K562 (cell line): ENCODE data around the gene HCRTR1. TPM values are rescaled to one million over a fixed set of nuclear protein-coding genes. Genes with fewer than 3 reads are reported as not detected.

Source experiments
- ATAC-seq: fragments of 200-7000 bp; cut with Tn5 transposase; 3 replicates; pipeline ENCODE4 v1.9.1; 2020; ENCODE audit warnings: moderate library complexity
- BruUV-seq: library from RNA; stranded (reverse); fragments of 400-500 nt; replicated peaks from 2 replicates; lab custom pipeline; 2021; lab: Mats Ljungman, UMichigan
- CTCF ChIA-PET: fragments of 300-600 bp; formaldehyde crosslinking; extraction: SDS; loops from one replicate; lab custom pipeline; 2021; ENCODE audit warnings: low intra/inter-chr PET ratio; lab: Yijun Ruan, JAX
- POLR2A ChIA-PET: fragments of 300-600, 350-650 bp; sonication (Branson Sonifier 250); formaldehyde crosslinking; extraction: SDS; loops from one replicate; lab custom pipeline; 2021; ENCODE audit warnings: antibody characterized with exemption, inconsistent platforms; lab: Yijun Ruan, JAX
- DNase-seq, 4 experiments: peaks; one replicate each; pipeline versions ENCODE4 v3.0.0 to v3.0.0-alpha.2; 2011 to 2018; ENCODE audit warnings: low spot score in 3 of 4, mixed read lengths in 3 of 4; ENCODE audit errors: extremely low read depth in 1 of 4
- FAIRE-seq: peaks from 2 replicates; lab custom pipeline; 2011; peaks lifted over from hg19 to GRCh38; lab: Jason Lieb, UNC
- H2AFZ ChIP-seq: 2 replicates; pipeline ENCODE4 v1.6.0; 2011; ENCODE audit warnings: low read depth, low read length, control low read depth, inconsistent platforms
- H3K27ac ChIP-seq: fragments of 200-600 bp; 3 replicates; pipeline ENCODE4 v1.8.0; 2011; ENCODE audit warnings: low read depth, mild to moderate bottlenecking, control low read depth, inconsistent platforms, low read length, moderate library complexity, mixed read lengths; ENCODE audit errors: extremely low read depth
- H3K27me3 ChIP-seq, 2 experiments: fragments of 300-600 bp in 1 of 2; 2 replicates in 1 of 2; 3 replicates in 1 of 2; pipeline versions ENCODE4 v1.6.0 to v1.8.0; 2011; ENCODE audit warnings: inconsistent platforms in 2 of 2, low read length in 2 of 2, mild to moderate bottlenecking in 1 of 2, mixed read lengths in 1 of 2, moderate library complexity in 1 of 2; ENCODE audit not compliant: control insufficient read depth in 2 of 2, insufficient read depth in 2 of 2
- H3K36me3 ChIP-seq: fragments of 300-600 bp; 3 replicates; pipeline ENCODE4 v1.8.0; 2011; ENCODE audit warnings: mild to moderate bottlenecking, low read length, inconsistent platforms; ENCODE audit not compliant: control insufficient read depth, insufficient read depth
- H3K4me1 ChIP-seq, 2 experiments: fragments of 200-600 bp in 1 of 2; replicated peaks in 1 of 2; 2 replicates in 1 of 2; 3 replicates in 1 of 2; pipeline versions ENCODE4 v1.5.1 to v1.8.0; 2011; ENCODE audit warnings: inconsistent platforms in 2 of 2, low read length in 2 of 2, mild to moderate bottlenecking in 1 of 2, mixed read lengths in 1 of 2, moderate library complexity in 1 of 2; ENCODE audit not compliant: control insufficient read depth in 2 of 2, insufficient read depth in 2 of 2
- H3K4me2 ChIP-seq: 2 replicates; pipeline ENCODE4 v1.6.1; 2011; ENCODE audit warnings: low read length, control low read depth, inconsistent platforms, mixed read lengths; ENCODE audit not compliant: insufficient read depth
- H3K4me3 ChIP-seq: fragments of 200-600 bp; sonication (generic), shearing (Covaris generic); 2 replicates; pipeline ENCODE4 v1.5.1; 2016; ENCODE audit warnings: control low read depth, inconsistent platforms
- H3K79me2 ChIP-seq: fragments of 200-600 bp; 3 replicates; pipeline ENCODE4 v1.8.0; 2011; ENCODE audit warnings: low read length, inconsistent platforms; ENCODE audit not compliant: control insufficient read depth, insufficient read depth
- H3K9ac ChIP-seq, 2 experiments: 2 replicates each; pipeline versions ENCODE4 v1.6.0 to v1.6.1; 2011; ENCODE audit warnings: low read depth in 2 of 2, low read length in 2 of 2, control low read depth in 1 of 2, inconsistent platforms in 1 of 2, mild to moderate bottlenecking in 1 of 2, mixed read lengths in 1 of 2; ENCODE audit not compliant: insufficient read depth in 1 of 2
- H3K9me1 ChIP-seq: one replicate; pipeline ENCODE4 v1.6.0; 2011; ENCODE audit warnings: inconsistent platforms, mild to moderate bottlenecking, low read length, moderate library complexity; ENCODE audit not compliant: control insufficient read depth, insufficient read depth
- H3K9me3 ChIP-seq: replicated peaks from 2 replicates; pipeline ENCODE4 v1.5.1; 2011; ENCODE audit warnings: low read depth, low read length, inconsistent platforms; ENCODE audit not compliant: control insufficient read depth, insufficient read depth
- H4K20me1 ChIP-seq: replicated peaks from 2 replicates; pipeline ENCODE4 v1.6.1; 2011; ENCODE audit warnings: low read length, inconsistent platforms, mixed read lengths; ENCODE audit not compliant: control insufficient read depth, insufficient read depth
- HDAC2 ChIP-seq: fragments of 450-650 bp; IDR thresholded peaks from 2 replicates; pipeline ENCODE4 v1.6.1; 2016; ENCODE audit warnings: mild to moderate bottlenecking
- KAT7 ChIP-seq: sonication (generic); formaldehyde crosslinking; IDR thresholded peaks from 2 replicates; pipeline ENCODE4 v1.8.0; 2022; ENCODE audit warnings: missing genetic modification reagents, mild to moderate bottlenecking, borderline replicate concordance
- KDM2B ChIP-seq: fragments of 250-450 bp; sonication (Bioruptor Pico); IDR thresholded peaks from 2 replicates; pipeline ENCODE4 v1.8.0; 2021; ENCODE audit warnings: mild to moderate bottlenecking, moderate library complexity
- MBD2 ChIP-seq: sonication (generic); IDR thresholded peaks from 2 replicates; pipeline ENCODE4 v1.6.1; 2016; ENCODE audit warnings: low read depth, borderline replicate concordance
- SRF ChIP-seq, 2 experiments: fragments of 250-450, 450-650 bp in 1 of 2; sonication (Bioruptor Pico) in 1 of 2; sonication (generic) in 1 of 2; formaldehyde crosslinking; IDR thresholded peaks; 2 replicates each; pipeline versions ENCODE4 v1.5.0 to v1.5.1; 2020 to 2022; ENCODE audit warnings: mild to moderate bottlenecking in 1 of 2, missing genetic modification reagents in 1 of 2
- TAF9B ChIP-seq: fragments of 450-650 bp; IDR thresholded peaks from 2 replicates; pipeline ENCODE4 v1.6.1; 2018; ENCODE audit warnings: mild to moderate bottlenecking; ENCODE audit not compliant: partially characterized antibody
- ZNF263 ChIP-seq: sonication (generic); formaldehyde crosslinking; IDR thresholded peaks from 2 replicates; pipeline ENCODE4 v1.8.0; 2022; ENCODE audit warnings: mild to moderate bottlenecking, missing genetic modification reagents, borderline replicate concordance
- WGBS: fragments of 100-300 bp; shearing (Covaris generic); methylation state at CpG from one replicate; pipeline ENCODE4 v1.1.6; 2016; ENCODE audit warnings: low coverage, mixed read lengths; ENCODE audit not compliant: insufficient coverage; ENCODE audit errors: missing lambda C conversion rate; 5-methylcytosine and 5-hydroxymethylcytosine counted together
- in situ Hi-C: fragments of 300-500 bp; cut with MboI; formaldehyde crosslinking; loops from 4 replicates; pipeline ENCODE4 v1.15.0; 2018; ENCODE audit warnings: inconsistent platforms, mixed read lengths
- intact Hi-C: fragments of 100-400 bp; cut with micrococcal nuclease; formaldehyde crosslinking; loops from 2 replicates; pipeline ENCODE4 v1.14.2; 2022
- polyA plus RNA-seq, 8 experiments: library from polyadenylated mRNA; depleted of rRNA in 4 of 8; stranded (reverse) in 5 of 8; unstranded in 3 of 8; fragments of >200 nt; fragmentation: Nextera tagmentation in 2 of 8; fragmentation: Illumina TruSeq in 1 of 8; extraction: Ambion mirVana in 2 of 8; extraction: Trizol in 1 of 8; gene quantifications; 2 replicates each; pipeline versions ENCODE4 v1.2.1 to v1.2.3, GENCODE V29; 2011 to 2014; ENCODE audit warnings: inconsistent platforms in 1 of 8, missing spikeins in 1 of 8
- total RNA-seq, 7 experiments: library from RNA; depleted of rRNA in 6 of 7; stranded (reverse); fragments of >200 nt in 6 of 7; fragmentation: Illumina TruSeq in 2 of 7; extraction: Trizol in 2 of 7; gene quantifications; 2 replicates each; pipeline versions ENCODE4 v1.2.1 to v1.2.3, GENCODE V29; 2011 to 2021; ENCODE audit warnings: low replicate concordance in 1 of 7
- TF ChIP-seq, protein P1 (sequence below): sonication (generic); formaldehyde crosslinking; IDR thresholded peaks from 2 replicates; pipeline ENCODE4 v1.8.0; 2022; ENCODE audit warnings: mild to moderate bottlenecking, missing genetic modification reagents, borderline replicate concordance
- TF ChIP-seq, protein P2 (sequence below), 2 experiments: fragments of 200-800 bp in 1 of 2; sonication (Bioruptor generic) in 1 of 2; sonication (generic) in 1 of 2; formaldehyde crosslinking in 1 of 2; IDR thresholded peaks in 1 of 2; conservative IDR thresholded peaks in 1 of 2; 2 replicates each; pipeline versions ENCODE4 v1.5.0 to v1.6.1; 2016 to 2020; ENCODE audit warnings: missing compliant biosample characterization in 1 of 2, missing genetic modification characterization in 1 of 2, missing genetic modification reagents in 1 of 2

HCRTR1 gene
- total and polyA plus RNA-seq, 9 of the 15 experiments (the other 6 are each of a cell fraction or from before 2014, with no cell fraction given), result not detected

DNA sequence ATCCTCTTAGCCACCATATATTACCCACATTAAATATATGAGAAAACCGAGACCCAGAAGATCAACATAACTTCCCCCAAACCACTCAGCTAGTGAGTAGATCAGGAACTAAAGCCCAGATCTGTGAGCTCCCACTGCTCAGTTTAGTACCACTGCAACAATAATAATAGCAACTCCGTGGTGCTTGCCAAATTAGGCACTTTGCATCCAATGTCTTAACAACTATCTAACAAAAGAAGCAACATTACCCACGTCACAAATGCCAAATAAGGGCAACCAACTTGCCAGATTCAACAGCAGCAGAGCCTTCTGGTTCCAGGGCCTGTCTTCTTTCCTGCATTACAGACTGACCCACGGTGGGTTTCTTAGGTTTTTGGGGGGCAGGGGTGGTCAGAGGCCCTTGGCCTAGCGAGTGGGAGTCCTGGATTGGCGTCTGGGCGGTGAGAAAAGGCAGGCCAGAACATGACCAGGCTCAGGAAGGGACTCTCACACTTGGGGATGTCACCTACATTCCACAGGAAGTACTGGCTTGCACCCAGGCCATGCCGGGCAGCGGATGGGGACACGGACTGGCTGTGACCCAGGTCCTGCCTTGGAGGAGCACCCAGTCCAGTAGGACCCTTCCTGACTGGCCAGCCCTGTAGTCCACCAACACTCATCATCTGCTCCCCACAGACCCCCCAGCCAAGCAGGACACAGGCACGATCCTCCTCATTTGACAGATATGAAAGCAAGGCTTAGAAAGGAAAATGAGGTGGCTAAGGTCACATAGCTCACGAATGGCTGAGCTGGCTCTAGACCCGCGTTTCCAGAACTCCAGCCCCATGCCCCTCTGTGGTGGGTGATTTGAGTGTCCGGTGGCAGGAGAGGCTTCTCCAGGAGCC is 4.6 kb downstream of the HCRTR1 start:
- POLR2A ChIA-PET, result interaction anchor here (0.6 to 1.3 kb wide), 2 partner anchors 21 to 157 kb away, joined by 3 to 4 read pairs; no protein-coding TSS in a partner anchor
- ATAC-seq (no peak), FAIRE-seq (no peak)
- H4K20me1 ChIP-seq, result peaks cover 16% of the 10 kb centered on the region
- no TSS peak for BruUV-seq
- H3K9me1 ChIP-seq, result no peaks in the 10 kb centered on the region
- in situ Hi-C loops, result no loop called here
- H3K27me3 ChIP-seq, result peaks cover 15 to 29% of the 10 kb centered on the region in 2 experiments
- CTCF ChIA-PET, result no interaction called here
- no peaks in the 10 kb centered on the region for H3K79me2 ChIP-seq
- TF ChIP-seq MBD2, result no peak
- TF ChIP-seq, protein P1, sequence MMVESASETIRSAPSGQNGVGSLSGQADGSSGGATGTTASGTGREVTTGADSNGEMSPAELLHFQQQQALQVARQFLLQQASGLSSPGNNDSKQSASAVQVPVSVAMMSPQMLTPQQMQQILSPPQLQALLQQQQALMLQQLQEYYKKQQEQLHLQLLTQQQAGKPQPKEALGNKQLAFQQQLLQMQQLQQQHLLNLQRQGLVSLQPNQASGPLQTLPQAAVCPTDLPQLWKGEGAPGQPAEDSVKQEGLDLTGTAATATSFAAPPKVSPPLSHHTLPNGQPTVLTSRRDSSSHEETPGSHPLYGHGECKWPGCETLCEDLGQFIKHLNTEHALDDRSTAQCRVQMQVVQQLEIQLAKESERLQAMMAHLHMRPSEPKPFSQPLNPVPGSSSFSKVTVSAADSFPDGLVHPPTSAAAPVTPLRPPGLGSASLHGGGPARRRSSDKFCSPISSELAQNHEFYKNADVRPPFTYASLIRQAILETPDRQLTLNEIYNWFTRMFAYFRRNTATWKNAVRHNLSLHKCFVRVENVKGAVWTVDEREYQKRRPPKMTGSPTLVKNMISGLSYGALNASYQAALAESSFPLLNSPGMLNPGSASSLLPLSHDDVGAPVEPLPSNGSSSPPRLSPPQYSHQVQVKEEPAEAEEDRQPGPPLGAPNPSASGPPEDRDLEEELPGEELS (CRISPR knock-in tag), result no peak
- TF ChIP-seq ZNF263, result no peak
- peak in 1 of 2 experiments; percentile 41; a peak in 1 of 4 replicates for TF ChIP-seq SRF (CRISPR knock-in tag; IDR thresholded peaks at IDR 0.05)
- TF ChIP-seq, protein P2, sequence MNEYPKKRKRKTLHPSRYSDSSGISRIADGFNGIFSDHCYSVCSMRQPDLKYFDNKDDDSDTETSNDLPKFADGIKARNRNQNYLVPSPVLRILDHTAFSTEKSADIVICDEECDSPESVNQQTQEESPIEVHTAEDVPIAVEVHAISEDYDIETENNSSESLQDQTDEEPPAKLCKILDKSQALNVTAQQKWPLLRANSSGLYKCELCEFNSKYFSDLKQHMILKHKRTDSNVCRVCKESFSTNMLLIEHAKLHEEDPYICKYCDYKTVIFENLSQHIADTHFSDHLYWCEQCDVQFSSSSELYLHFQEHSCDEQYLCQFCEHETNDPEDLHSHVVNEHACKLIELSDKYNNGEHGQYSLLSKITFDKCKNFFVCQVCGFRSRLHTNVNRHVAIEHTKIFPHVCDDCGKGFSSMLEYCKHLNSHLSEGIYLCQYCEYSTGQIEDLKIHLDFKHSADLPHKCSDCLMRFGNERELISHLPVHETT (CRISPR knock-in tag; conservative IDR thresholded peaks at IDR 0.05 in 1 of 2, IDR thresholded peaks at IDR 0.05 in 1 of 2), result no peak
- TF ChIP-seq KDM2B (CRISPR knock-in tag), result no peak
- TF ChIP-seq TAF9B, result no peak
- no peak for TF ChIP-seq KAT7 (CRISPR knock-in tag)
- TF ChIP-seq HDAC2, result no peak
- TF ChIP-seq, all 486 proteins: peak for 1
- intact Hi-C loops, result no loop called here
- no peak for DNase-seq
- Histone ChIP-seq H3K4me2 (no peak overlapping the region), H3K9ac (peak overlapping the region in 1 of 2 experiments; percentile 53; a peak in 1 of 4 replicates), H3K9me3 (no peaks in the 10 kb centered on the region), H3K36me3 (no peaks in the 10 kb centered on the region), H3K27ac (no peak overlapping the region), H3K4me1 (peaks cover 0 to 23% of the 10 kb centered on the region in 2 experiments; a peak in 3 of 5 replicates), H2AFZ (no peak overlapping the region), H3K4me3 (no peak overlapping the region)
- 19% methylated on average over 15 of the region's 15 CpGs for WGBS
